HepG2 (cell line): ENCODE measurements around the gene CD40. TPM values are rescaled to one million over a fixed set of nuclear protein-coding genes. Genes with fewer than 3 reads are reported as not detected.

Experiments
- ATRX ChIP-seq: sonication (generic); formaldehyde crosslinking; IDR thresholded peaks from 2 replicates; pipeline ENCODE4 v1.4.0; 2020; ENCODE audit warnings: missing genetic modification reagents, borderline replicate concordance
- CBFB ChIP-seq: sonication (generic); formaldehyde crosslinking; IDR thresholded peaks from 2 replicates; pipeline ENCODE4 v1.4.0; 2020; ENCODE audit warnings: missing genetic modification reagents
- FOXK1 ChIP-seq: sonication (generic); formaldehyde crosslinking; IDR thresholded peaks from 2 replicates; pipeline ENCODE4 v1.4.0; 2020; ENCODE audit warnings: low read depth, missing genetic modification reagents, borderline replicate concordance
- FOXM1 ChIP-seq: sonication (generic); formaldehyde crosslinking; IDR thresholded peaks from 2 replicates; pipeline ENCODE4 v1.5.0; 2020; ENCODE audit warnings: missing genetic modification reagents
- GABPB1 ChIP-seq: IDR thresholded peaks from 2 replicates; pipeline ENCODE4 v1.6.1; 2016; ENCODE audit warnings: mild to moderate bottlenecking, missing genetic modification reagents, moderate library complexity, missing compliant biosample characterization
- GATAD2A ChIP-seq: IDR thresholded peaks from 2 replicates; pipeline ENCODE4 v1.6.1; 2016
- HIVEP1 ChIP-seq: sonication (generic); formaldehyde crosslinking; IDR thresholded peaks from 2 replicates; pipeline ENCODE4 v1.4.0; 2020; ENCODE audit warnings: mild to moderate bottlenecking, missing genetic modification reagents
- NCOA5 ChIP-seq: sonication (generic); formaldehyde crosslinking; IDR thresholded peaks from 2 replicates; pipeline ENCODE4 v1.4.0; 2020; ENCODE audit warnings: missing genetic modification reagents
- SSRP1 ChIP-seq: IDR thresholded peaks from 2 replicates; pipeline ENCODE4 v1.6.1; 2016; ENCODE audit warnings: control low read depth
- TMF1 ChIP-seq: sonication (generic); formaldehyde crosslinking; IDR thresholded peaks from 2 replicates; pipeline ENCODE4 v1.8.1; 2022; ENCODE audit warnings: low read depth, missing genetic modification reagents
- ZNF121 ChIP-seq: sonication (generic); formaldehyde crosslinking; IDR thresholded peaks from 2 replicates; pipeline ENCODE4 v1.5.0; 2020; ENCODE audit warnings: mild to moderate bottlenecking, missing genetic modification reagents
- ZNF335 ChIP-seq: sonication (generic); formaldehyde crosslinking; IDR thresholded peaks from 2 replicates; pipeline ENCODE4 v1.4.0; 2020; ENCODE audit warnings: missing genetic modification reagents
- ZNF879 ChIP-seq: sonication (generic); formaldehyde crosslinking; IDR thresholded peaks from 2 replicates; pipeline ENCODE4 v1.8.1; 2023; ENCODE audit warnings: missing genetic modification reagents
- polyA plus RNA-seq, 8 experiments: library from polyadenylated mRNA; depleted of rRNA in 3 of 8; stranded (reverse) in 7 of 8; unstranded in 1 of 8; fragments of >200 nt; fragmentation: Illumina TruSeq in 4 of 8; extraction: Trizol in 4 of 8; gene quantifications; 2 replicates each; pipeline versions ENCODE4 v1.2.1 to v1.2.3, GENCODE V29; 2011 to 2016; ENCODE audit warnings: low read depth in 4 of 8, missing spikeins in 1 of 8, mixed read lengths in 1 of 8; ENCODE audit not compliant: insufficient read depth in 1 of 8
- total RNA-seq, 5 experiments: library from RNA; depleted of rRNA; stranded (reverse); fragments of >200 nt; fragmentation: Illumina TruSeq; extraction: Trizol; gene quantifications; 2 replicates each; pipeline ENCODE4 v1.2.3, GENCODE V29; 2016; ENCODE audit warnings: low read depth in 1 of 5
- TF ChIP-seq, protein P1 (sequence below): sonication (generic); formaldehyde crosslinking; conservative IDR thresholded peaks from 2 replicates; pipeline ENCODE4 v1.8.0; 2022; ENCODE audit warnings: missing genetic modification reagents
- TF ChIP-seq, protein P2 (sequence below): sonication (generic); formaldehyde crosslinking; IDR thresholded peaks from 2 replicates; pipeline ENCODE4 v1.4.0; 2020; ENCODE audit warnings: missing genetic modification reagents, mild to moderate bottlenecking, borderline replicate concordance
- TF ChIP-seq, protein P3 (sequence below), 2 experiments: sonication (generic) in 1 of 2; formaldehyde crosslinking in 1 of 2; IDR thresholded peaks; 2 replicates each; pipeline versions ENCODE4 v1.5.1 to v1.6.1; 2011 to 2020; ENCODE audit warnings: borderline replicate concordance in 1 of 2, low read depth in 1 of 2, low read length in 1 of 2, mild to moderate bottlenecking in 1 of 2, missing genetic modification reagents in 1 of 2, moderate library complexity in 1 of 2
- TF ChIP-seq, protein P4 (sequence below): IDR thresholded peaks from 2 replicates; pipeline ENCODE4 v1.6.1; 2016; ENCODE audit warnings: control low read depth
- TF ChIP-seq, protein P5 (sequence below): sonication (generic); formaldehyde crosslinking; IDR thresholded peaks from 2 replicates; pipeline ENCODE4 v1.4.0; 2020; ENCODE audit warnings: missing genetic modification reagents

The CD40 gene
- total and polyA plus RNA-seq, 2 of the 13 experiments (the other 11 are each of a cell fraction or from before 2014, with no cell fraction given): 4.6 to 13.4 TPM

DNA sequence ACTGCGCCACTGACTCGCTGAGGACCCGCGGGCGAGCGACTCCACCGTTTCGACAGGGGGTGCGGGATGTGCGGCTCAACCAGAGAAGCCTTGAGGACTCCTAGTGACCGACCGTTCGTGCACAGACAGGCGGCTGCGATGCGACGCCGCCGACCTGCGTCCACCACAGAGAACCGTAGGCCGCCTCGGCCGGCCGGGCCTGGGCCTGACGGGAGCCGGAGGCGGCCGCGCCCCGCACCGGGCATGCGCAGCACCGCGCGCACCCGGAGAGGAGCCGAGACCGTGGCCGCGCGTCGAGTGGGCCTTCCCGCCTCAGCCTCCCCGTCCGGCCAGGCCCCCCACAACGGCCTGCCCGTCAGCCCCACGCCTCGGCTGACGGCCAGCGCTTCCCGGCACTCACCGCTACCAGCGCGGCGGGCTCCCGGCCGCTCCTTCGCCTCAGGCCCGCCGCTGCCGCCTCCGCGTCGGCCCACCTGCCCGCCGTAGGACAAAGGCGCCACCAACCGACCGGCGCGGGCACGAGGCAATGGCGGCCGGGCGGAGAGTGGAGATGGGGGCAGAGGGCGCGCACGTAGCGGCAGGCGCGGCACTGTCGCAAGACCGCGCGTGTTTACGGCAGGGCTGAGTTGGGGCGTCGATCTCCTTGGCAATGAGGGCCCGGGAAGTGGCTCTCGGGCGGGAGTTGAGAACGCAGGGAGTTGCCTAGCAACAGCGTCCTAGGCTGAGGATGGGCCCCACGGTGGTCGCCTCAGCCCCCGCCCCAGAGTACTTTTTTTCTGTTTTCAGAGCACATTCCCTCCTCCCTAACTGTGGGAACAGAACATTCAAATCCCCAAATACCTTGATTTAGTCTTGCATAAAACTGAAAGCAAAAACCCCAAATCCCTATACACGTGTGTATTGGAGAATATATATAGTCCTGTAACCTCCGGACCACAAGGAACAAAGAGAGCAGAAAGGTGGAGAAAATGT is 28.4 kb upstream of the CD40 start, which contains the start of gene NCOA5 (continued):
- TF ChIP-seq, protein P1, sequence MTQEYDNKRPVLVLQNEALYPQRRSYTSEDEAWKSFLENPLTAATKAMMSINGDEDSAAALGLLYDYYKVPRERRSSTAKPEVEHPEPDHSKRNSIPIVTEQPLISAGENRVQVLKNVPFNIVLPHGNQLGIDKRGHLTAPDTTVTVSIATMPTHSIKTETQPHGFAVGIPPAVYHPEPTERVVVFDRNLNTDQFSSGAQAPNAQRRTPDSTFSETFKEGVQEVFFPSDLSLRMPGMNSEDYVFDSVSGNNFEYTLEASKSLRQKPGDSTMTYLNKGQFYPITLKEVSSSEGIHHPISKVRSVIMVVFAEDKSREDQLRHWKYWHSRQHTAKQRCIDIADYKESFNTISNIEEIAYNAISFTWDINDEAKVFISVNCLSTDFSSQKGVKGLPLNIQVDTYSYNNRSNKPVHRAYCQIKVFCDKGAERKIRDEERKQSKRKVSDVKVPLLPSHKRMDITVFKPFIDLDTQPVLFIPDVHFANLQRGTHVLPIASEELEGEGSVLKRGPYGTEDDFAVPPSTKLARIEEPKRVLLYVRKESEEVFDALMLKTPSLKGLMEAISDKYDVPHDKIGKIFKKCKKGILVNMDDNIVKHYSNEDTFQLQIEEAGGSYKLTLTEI (CRISPR knock-in tag): no peak
- TF ChIP-seq, protein P2, sequence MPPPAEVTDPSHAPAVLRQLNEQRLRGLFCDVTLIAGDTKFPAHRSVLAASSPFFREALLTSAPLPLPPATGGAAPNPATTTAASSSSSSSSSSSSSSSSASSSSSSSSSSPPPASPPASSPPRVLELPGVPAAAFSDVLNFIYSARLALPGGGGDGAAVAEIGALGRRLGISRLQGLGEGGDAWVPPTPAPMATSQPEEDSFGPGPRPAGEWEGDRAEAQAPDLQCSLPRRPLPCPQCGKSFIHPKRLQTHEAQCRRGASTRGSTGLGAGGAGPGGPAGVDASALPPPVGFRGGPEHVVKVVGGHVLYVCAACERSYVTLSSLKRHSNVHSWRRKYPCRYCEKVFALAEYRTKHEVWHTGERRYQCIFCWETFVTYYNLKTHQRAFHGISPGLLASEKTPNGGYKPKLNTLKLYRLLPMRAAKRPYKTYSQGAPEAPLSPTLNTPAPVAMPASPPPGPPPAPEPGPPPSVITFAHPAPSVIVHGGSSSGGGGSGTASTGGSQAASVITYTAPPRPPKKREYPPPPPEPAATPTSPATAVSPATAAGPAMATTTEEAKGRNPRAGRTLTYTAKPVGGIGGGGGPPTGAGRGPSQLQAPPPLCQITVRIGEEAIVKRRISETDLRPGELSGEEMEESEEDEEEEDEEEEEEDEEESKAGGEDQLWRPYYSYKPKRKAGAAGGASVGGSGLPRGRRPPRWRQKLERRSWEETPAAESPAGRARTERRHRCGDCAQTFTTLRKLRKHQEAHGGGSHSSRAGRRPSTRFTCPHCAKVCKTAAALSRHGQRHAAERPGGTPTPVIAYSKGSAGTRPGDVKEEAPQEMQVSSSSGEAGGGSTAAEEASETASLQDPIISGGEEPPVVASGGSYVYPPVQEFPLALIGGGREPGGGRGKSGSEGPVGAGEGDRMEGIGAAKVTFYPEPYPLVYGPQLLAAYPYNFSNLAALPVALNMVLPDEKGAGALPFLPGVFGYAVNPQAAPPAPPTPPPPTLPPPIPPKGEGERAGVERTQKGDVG (CRISPR knock-in tag): 0 out of 2 replicates have a peak, but pooled peaks have one; percentile 33
- TF ChIP-seq HIVEP1 (CRISPR knock-in tag) (peak; percentile 6; the same call in 1 of the 2 replicates), GABPB1 (CRISPR knock-in tag) (peak; percentile 88), GATAD2A (0 out of 2 replicates have a peak, but pooled peaks have one; percentile 19), CBFB (CRISPR knock-in tag) (peak; percentile 86; the same call in 1 of the 2 replicates), TMF1 (CRISPR knock-in tag) (peak; percentile 99), ZNF121 (CRISPR knock-in tag) (peak; percentile 60; the same call in 1 of the 2 replicates), FOXK1 (peak; percentile 99), ZNF879 (CRISPR knock-in tag) (no peak), NCOA5 (CRISPR knock-in tag) (no peak), FOXM1 (no peak; the same call in 1 of the 2 replicates), ZNF335 (peak; percentile 95), SSRP1 (CRISPR knock-in tag) (no peak), ATRX (CRISPR knock-in tag) (no peak)
- TF ChIP-seq, protein P3, sequence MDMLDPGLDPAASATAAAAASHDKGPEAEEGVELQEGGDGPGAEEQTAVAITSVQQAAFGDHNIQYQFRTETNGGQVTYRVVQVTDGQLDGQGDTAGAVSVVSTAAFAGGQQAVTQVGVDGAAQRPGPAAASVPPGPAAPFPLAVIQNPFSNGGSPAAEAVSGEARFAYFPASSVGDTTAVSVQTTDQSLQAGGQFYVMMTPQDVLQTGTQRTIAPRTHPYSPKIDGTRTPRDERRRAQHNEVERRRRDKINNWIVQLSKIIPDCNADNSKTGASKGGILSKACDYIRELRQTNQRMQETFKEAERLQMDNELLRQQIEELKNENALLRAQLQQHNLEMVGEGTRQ (IDR thresholded peaks at IDR 0.05; ENCODE audit: low read depth, low read length): no peak
- TF ChIP-seq, protein P3 (CRISPR knock-in tag; IDR thresholded peaks at IDR 0.05; ENCODE audit: borderline replicate concordance): no peak
- TF ChIP-seq, protein P4, sequence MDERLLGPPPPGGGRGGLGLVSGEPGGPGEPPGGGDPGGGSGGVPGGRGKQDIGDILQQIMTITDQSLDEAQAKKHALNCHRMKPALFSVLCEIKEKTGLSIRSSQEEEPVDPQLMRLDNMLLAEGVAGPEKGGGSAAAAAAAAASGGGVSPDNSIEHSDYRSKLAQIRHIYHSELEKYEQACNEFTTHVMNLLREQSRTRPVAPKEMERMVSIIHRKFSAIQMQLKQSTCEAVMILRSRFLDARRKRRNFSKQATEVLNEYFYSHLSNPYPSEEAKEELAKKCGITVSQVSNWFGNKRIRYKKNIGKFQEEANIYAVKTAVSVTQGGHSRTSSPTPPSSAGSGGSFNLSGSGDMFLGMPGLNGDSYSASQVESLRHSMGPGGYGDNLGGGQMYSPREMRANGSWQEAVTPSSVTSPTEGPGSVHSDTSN (CRISPR knock-in tag): 0 out of 2 replicates have a peak, but pooled peaks have one; percentile 18
- TF ChIP-seq, protein P5, sequence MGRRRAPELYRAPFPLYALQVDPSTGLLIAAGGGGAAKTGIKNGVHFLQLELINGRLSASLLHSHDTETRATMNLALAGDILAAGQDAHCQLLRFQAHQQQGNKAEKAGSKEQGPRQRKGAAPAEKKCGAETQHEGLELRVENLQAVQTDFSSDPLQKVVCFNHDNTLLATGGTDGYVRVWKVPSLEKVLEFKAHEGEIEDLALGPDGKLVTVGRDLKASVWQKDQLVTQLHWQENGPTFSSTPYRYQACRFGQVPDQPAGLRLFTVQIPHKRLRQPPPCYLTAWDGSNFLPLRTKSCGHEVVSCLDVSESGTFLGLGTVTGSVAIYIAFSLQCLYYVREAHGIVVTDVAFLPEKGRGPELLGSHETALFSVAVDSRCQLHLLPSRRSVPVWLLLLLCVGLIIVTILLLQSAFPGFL (CRISPR knock-in tag): no peak
